HepG2 (cell line): ENCODE measurements around the gene STK32C. TPM values are rescaled to one million over a fixed set of nuclear protein-coding genes. Genes with fewer than 3 reads are reported as not detected.

Experiments
- ATAC-seq: fragments of 200-7000 bp; cut with Tn5 transposase; 3 replicates; pipeline ENCODE4 v1.9.1; 2020; ENCODE audit warnings: mild to moderate bottlenecking, moderate library complexity
- BruUV-seq: library from RNA; stranded (reverse); fragments of 400-500 nt; replicated peaks from 2 replicates; lab custom pipeline; 2021; lab: Mats Ljungman, UMichigan
- CTCF ChIA-PET: fragments of 300-600 bp; formaldehyde crosslinking; extraction: SDS; loops from one replicate; lab custom pipeline; 2021; ENCODE audit warnings: low total read pairs, inconsistent platforms, low intra/inter-chr PET ratio; lab: Yijun Ruan, JAX
- POLR2A ChIA-PET: fragments of 350-600 bp; sonication (Branson Sonifier 250); formaldehyde crosslinking; loops from one replicate; lab custom pipeline; 2020; ENCODE audit warnings: antibody characterized with exemption, inconsistent platforms; lab: Yijun Ruan, JAX
- DNase-seq: peaks from one replicate; pipeline ENCODE4 v3.0.0-alpha.2; 2015; ENCODE audit warnings: low spot score
- FAIRE-seq: peaks from 3 replicates; lab custom pipeline; 2011; peaks lifted over from hg19 to GRCh38; lab: Jason Lieb, UNC
- H2AFZ ChIP-seq: one replicate; pipeline ENCODE4 v1.6.1; 2011; ENCODE audit warnings: low read length, inconsistent platforms
- H3K27ac ChIP-seq: fragments of 300-600 bp; 3 replicates; pipeline ENCODE4 v1.8.0; 2011; ENCODE audit warnings: mixed run types, mild to moderate bottlenecking, mixed read lengths, low read length, inconsistent platforms; ENCODE audit not compliant: insufficient read depth; ENCODE audit errors: extremely low read length
- H3K27me3 ChIP-seq, 2 experiments: fragments of 200-600 bp in 1 of 2; 2 replicates in 1 of 2; 3 replicates in 1 of 2; pipeline versions ENCODE4 v1.6.0 to v1.8.0; 2011; ENCODE audit warnings: low read length in 2 of 2, mild to moderate bottlenecking in 2 of 2, moderate library complexity in 2 of 2, inconsistent platforms in 1 of 2; ENCODE audit not compliant: insufficient read depth in 2 of 2, control insufficient read depth in 1 of 2
- H3K36me3 ChIP-seq, 2 experiments: fragments of 200-600 bp in 1 of 2; replicated peaks in 1 of 2; 2 replicates in 1 of 2; 3 replicates in 1 of 2; pipeline versions ENCODE4 v1.5.1 to v1.8.0; 2011; ENCODE audit warnings: low read length in 2 of 2, inconsistent platforms in 1 of 2; ENCODE audit not compliant: insufficient read depth in 2 of 2, control insufficient read depth in 1 of 2
- H3K4me1 ChIP-seq: 2 replicates; pipeline ENCODE4 v1.5.1; 2012; ENCODE audit warnings: low read length, inconsistent platforms; ENCODE audit not compliant: insufficient read depth
- H3K4me2 ChIP-seq: 2 replicates; pipeline ENCODE4 v1.6.0; 2011; ENCODE audit warnings: low read depth, low read length, inconsistent platforms
- H3K4me3 ChIP-seq, 3 experiments: fragments of 200-600 bp in 1 of 3; sonication (generic), shearing (Covaris generic) in 1 of 3; replicated peaks in 1 of 3; 2 replicates each; pipeline ENCODE4 v1.5.1; 2011 to 2016; ENCODE audit warnings: low read length in 3 of 3, inconsistent platforms in 2 of 3, low read depth in 2 of 3, mild to moderate bottlenecking in 2 of 3, control low read depth in 1 of 3, mixed read lengths in 1 of 3; ENCODE audit not compliant: insufficient read depth in 1 of 3
- H3K79me2 ChIP-seq: one replicate; pipeline ENCODE4 v1.6.1; 2011; ENCODE audit warnings: low read length, inconsistent platforms; ENCODE audit not compliant: insufficient read depth
- H3K9ac ChIP-seq: 2 replicates; pipeline ENCODE4 v1.6.0; 2011; ENCODE audit warnings: mild to moderate bottlenecking, low read depth, low read length, inconsistent platforms; ENCODE audit not compliant: insufficient read depth
- H3K9me3 ChIP-seq: 2 replicates; pipeline ENCODE4 v1.5.1; 2012; ENCODE audit warnings: mild to moderate bottlenecking, low read length
- H4K20me1 ChIP-seq: 2 replicates; pipeline ENCODE4 v1.6.0; 2011; ENCODE audit warnings: inconsistent platforms, mild to moderate bottlenecking, low read length, moderate library complexity; ENCODE audit not compliant: insufficient read depth
- ADNP ChIP-seq: sonication (generic); formaldehyde crosslinking; IDR thresholded peaks from 2 replicates; pipeline ENCODE4 v1.4.0; 2020; ENCODE audit warnings: missing genetic modification reagents
- ARNT2 ChIP-seq: sonication (generic); formaldehyde crosslinking; IDR thresholded peaks from 2 replicates; pipeline ENCODE4 v1.8.0; 2022; ENCODE audit warnings: mild to moderate bottlenecking, low read depth, missing genetic modification reagents, moderate library complexity
- EEA1 ChIP-seq: sonication (generic); formaldehyde crosslinking; IDR thresholded peaks from 2 replicates; pipeline ENCODE4 v1.5.1; 2020; ENCODE audit warnings: mild to moderate bottlenecking, missing genetic modification reagents, borderline replicate concordance
- GZF1 ChIP-seq: sonication (generic); formaldehyde crosslinking; IDR thresholded peaks from 2 replicates; pipeline ENCODE4 v1.5.1; 2020; ENCODE audit warnings: mild to moderate bottlenecking, missing genetic modification reagents
- HNRNPLL ChIP-seq: fragments of 200-400 bp; formaldehyde crosslinking; IDR thresholded peaks from 2 replicates; pipeline ENCODE4 v1.6.1; 2017; ENCODE audit warnings: mild to moderate bottlenecking, low read depth, low read length; ENCODE audit not compliant: poor library complexity, severe bottlenecking
- IKZF1 ChIP-seq: fragments of 450-650 bp; IDR thresholded peaks from 2 replicates; pipeline ENCODE4 v1.7.1; 2016
- KMT2B ChIP-seq: IDR thresholded peaks from 2 replicates; pipeline ENCODE4 v1.6.1; 2016; ENCODE audit warnings: missing genetic modification reagents, missing compliant biosample characterization
- SRSF1 ChIP-seq: fragments of 200-400 bp; formaldehyde crosslinking; optimal IDR thresholded peaks from 2 replicates; pipeline ENCODE3; 2017; ENCODE audit warnings: mild to moderate bottlenecking, low read depth, low read length, moderate library complexity
- TBX3 ChIP-seq: fragments of 450-650 bp; IDR thresholded peaks from 2 replicates; pipeline ENCODE4 v1.6.1; 2017; ENCODE audit warnings: antibody characterized with exemption, mild to moderate bottlenecking, inconsistent platforms, borderline replicate concordance
- ZNF543 ChIP-seq: sonication (generic); formaldehyde crosslinking; IDR thresholded peaks from 2 replicates; pipeline ENCODE4 v1.4.0; 2020; ENCODE audit warnings: mild to moderate bottlenecking, missing genetic modification reagents
- ZZZ3 ChIP-seq: sonication (generic); formaldehyde crosslinking; IDR thresholded peaks from 2 replicates; pipeline ENCODE4 v1.4.0; 2020; ENCODE audit warnings: missing genetic modification reagents, mild to moderate bottlenecking, borderline replicate concordance
- WGBS: methylation state at CpG from one replicate; pipeline ENCODE4 v1.1.6; 2017; ENCODE audit warnings: low lambda C conversion rate; 5-methylcytosine and 5-hydroxymethylcytosine counted together
- in situ Hi-C: cut with HindIII; loops from 2 replicates; pipeline ENCODE4 v1.10.0; 2017; ENCODE audit warnings: low pct_unique_long_range_greater_than_20kb; ENCODE audit not compliant: extremely low pct_ligation_motif_present
- intact Hi-C: fragments of 100-400 bp; cut with micrococcal nuclease; formaldehyde crosslinking; loops from one replicate; pipeline ENCODE4 v1.10.0; 2022; ENCODE audit not compliant: unreplicated experiment
- polyA plus RNA-seq, 8 experiments: library from polyadenylated mRNA; depleted of rRNA in 3 of 8; stranded (reverse) in 7 of 8; unstranded in 1 of 8; fragments of >200 nt; fragmentation: Illumina TruSeq in 4 of 8; extraction: Trizol in 4 of 8; gene quantifications; 2 replicates each; pipeline versions ENCODE4 v1.2.1 to v1.2.3, GENCODE V29; 2011 to 2016; ENCODE audit warnings: low read depth in 4 of 8, missing spikeins in 1 of 8, mixed read lengths in 1 of 8; ENCODE audit not compliant: insufficient read depth in 1 of 8
- total RNA-seq, 5 experiments: library from RNA; depleted of rRNA; stranded (reverse); fragments of >200 nt; fragmentation: Illumina TruSeq; extraction: Trizol; gene quantifications; 2 replicates each; pipeline ENCODE4 v1.2.3, GENCODE V29; 2016; ENCODE audit warnings: low read depth in 1 of 5
- TF ChIP-seq, protein P1 (sequence below): sonication (generic); formaldehyde crosslinking; IDR thresholded peaks from 2 replicates; pipeline ENCODE4 v1.4.0; 2020; ENCODE audit warnings: missing genetic modification reagents
- TF ChIP-seq, protein P2 (sequence below): sonication (generic); formaldehyde crosslinking; IDR thresholded peaks from 2 replicates; pipeline ENCODE4 v1.9.0; 2021; ENCODE audit warnings: missing genetic modification reagents, borderline replicate concordance
- TF ChIP-seq, protein P3 (sequence below): sonication (generic); formaldehyde crosslinking; IDR thresholded peaks from 2 replicates; pipeline ENCODE4 v1.5.0; 2020; ENCODE audit warnings: missing genetic modification reagents, mild to moderate bottlenecking, borderline replicate concordance
- TF ChIP-seq, protein P4 (sequence below): sonication (generic); formaldehyde crosslinking; IDR thresholded peaks from 2 replicates; pipeline ENCODE4 v1.4.0; 2020; ENCODE audit warnings: missing genetic modification reagents
- TF ChIP-seq, protein P5 (sequence below): sonication (generic); formaldehyde crosslinking; IDR thresholded peaks from 2 replicates; pipeline ENCODE4 v1.8.0; 2022; ENCODE audit warnings: low read depth, missing genetic modification reagents

The STK32C gene
- total and polyA plus RNA-seq, 2 of the 13 experiments (the other 11 are each of a cell fraction or from before 2014, with no cell fraction given), result 10.9 to 19.4 TPM

DNA sequence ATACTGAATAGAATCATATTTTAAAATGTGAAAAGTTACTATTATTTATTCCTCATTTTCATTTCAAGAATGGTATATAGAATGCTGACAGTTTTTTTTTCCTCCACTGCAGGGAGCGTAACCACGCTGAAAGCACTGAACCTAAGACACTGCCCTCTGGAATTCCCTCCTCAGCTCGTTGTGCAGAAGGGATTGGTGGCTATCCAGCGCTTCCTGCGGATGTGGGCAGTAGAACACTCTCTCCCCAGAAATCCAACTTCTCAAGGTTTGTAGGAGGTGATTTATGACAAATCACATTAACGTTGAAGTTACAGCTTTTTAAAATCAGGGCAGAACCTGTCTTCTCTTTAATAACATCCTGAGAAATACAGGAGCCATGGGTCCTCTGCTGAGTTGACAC is 36.6 kb upstream of the STK32C start (continued):
- TF ChIP-seq, protein P1, sequence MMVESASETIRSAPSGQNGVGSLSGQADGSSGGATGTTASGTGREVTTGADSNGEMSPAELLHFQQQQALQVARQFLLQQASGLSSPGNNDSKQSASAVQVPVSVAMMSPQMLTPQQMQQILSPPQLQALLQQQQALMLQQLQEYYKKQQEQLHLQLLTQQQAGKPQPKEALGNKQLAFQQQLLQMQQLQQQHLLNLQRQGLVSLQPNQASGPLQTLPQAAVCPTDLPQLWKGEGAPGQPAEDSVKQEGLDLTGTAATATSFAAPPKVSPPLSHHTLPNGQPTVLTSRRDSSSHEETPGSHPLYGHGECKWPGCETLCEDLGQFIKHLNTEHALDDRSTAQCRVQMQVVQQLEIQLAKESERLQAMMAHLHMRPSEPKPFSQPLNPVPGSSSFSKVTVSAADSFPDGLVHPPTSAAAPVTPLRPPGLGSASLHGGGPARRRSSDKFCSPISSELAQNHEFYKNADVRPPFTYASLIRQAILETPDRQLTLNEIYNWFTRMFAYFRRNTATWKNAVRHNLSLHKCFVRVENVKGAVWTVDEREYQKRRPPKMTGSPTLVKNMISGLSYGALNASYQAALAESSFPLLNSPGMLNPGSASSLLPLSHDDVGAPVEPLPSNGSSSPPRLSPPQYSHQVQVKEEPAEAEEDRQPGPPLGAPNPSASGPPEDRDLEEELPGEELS (CRISPR knock-in tag), result no peak
- TF ChIP-seq, protein P2, sequence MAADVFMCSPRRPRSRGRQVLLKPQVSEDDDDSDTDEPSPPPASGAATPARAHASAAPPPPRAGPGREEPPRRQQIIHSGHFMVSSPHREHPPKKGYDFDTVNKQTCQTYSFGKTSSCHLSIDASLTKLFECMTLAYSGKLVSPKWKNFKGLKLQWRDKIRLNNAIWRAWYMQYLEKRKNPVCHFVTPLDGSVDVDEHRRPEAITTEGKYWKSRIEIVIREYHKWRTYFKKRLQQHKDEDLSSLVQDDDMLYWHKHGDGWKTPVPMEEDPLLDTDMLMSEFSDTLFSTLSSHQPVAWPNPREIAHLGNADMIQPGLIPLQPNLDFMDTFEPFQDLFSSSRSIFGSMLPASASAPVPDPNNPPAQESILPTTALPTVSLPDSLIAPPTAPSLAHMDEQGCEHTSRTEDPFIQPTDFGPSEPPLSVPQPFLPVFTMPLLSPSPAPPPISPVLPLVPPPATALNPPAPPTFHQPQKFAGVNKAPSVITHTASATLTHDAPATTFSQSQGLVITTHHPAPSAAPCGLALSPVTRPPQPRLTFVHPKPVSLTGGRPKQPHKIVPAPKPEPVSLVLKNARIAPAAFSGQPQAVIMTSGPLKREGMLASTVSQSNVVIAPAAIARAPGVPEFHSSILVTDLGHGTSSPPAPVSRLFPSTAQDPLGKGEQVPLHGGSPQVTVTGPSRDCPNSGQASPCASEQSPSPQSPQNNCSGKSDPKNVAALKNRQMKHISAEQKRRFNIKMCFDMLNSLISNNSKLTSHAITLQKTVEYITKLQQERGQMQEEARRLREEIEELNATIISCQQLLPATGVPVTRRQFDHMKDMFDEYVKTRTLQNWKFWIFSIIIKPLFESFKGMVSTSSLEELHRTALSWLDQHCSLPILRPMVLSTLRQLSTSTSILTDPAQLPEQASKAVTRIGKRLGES (CRISPR knock-in tag), result no peak
- TF ChIP-seq SRSF1 (no peak), IKZF1 (no peak)

DNA sequence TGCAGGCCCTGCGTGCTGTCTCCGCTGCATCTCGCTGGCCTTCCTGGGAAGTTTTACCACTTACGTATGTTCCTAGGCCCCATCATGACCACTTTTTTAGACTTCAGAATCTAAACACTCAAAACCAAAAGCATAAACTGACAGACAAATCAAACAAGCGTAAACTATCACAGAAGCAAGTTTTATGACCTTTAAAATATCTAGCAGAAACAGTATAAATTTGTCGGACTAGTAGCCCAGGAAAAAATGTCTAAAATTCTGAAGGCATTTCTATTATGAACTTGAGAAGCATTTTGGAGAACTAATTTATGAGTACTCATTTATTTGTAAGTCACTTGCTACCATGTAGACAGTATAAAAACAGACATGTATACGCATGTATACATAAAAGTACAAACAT is 34.8 kb upstream of the STK32C start:
- ChIA-PET CTCF (no interaction called here), POLR2A (no interaction called here)
- no peaks in the 10 kb centered on the region for H3K9me3 ChIP-seq
- in situ Hi-C loops, result no loop called here
- no peaks in the 10 kb centered on the region for H4K20me1 ChIP-seq
- H3K4me3 ChIP-seq, result no peak overlapping the region
- no peak for FAIRE-seq
- H3K4me2 ChIP-seq, result no peak overlapping the region
- no peak overlapping the region for H3K27ac ChIP-seq
- intact Hi-C loops, result no loop called here
- H3K4me1 ChIP-seq, result peaks cover 18% of the 10 kb centered on the region
- DNase-seq, result no peak
- peaks cover 0 to 3% of the 10 kb centered on the region in 2 experiments; a peak in 1 of 5 replicates for H3K36me3 ChIP-seq
- no peak for ATAC-seq
- WGBS, result 98% methylated on average over 7 of the region's 7 CpGs
- H3K79me2 ChIP-seq, result no peaks in the 10 kb centered on the region
- no peak overlapping the region for H2AFZ ChIP-seq
- H3K27me3 ChIP-seq, result no peaks in the 10 kb centered on the region
- no peak overlapping the region for H3K9ac ChIP-seq
- BruUV-seq, result no TSS peak
- TF ChIP-seq HNRNPLL, result no peak
- TF ChIP-seq, protein P3, sequence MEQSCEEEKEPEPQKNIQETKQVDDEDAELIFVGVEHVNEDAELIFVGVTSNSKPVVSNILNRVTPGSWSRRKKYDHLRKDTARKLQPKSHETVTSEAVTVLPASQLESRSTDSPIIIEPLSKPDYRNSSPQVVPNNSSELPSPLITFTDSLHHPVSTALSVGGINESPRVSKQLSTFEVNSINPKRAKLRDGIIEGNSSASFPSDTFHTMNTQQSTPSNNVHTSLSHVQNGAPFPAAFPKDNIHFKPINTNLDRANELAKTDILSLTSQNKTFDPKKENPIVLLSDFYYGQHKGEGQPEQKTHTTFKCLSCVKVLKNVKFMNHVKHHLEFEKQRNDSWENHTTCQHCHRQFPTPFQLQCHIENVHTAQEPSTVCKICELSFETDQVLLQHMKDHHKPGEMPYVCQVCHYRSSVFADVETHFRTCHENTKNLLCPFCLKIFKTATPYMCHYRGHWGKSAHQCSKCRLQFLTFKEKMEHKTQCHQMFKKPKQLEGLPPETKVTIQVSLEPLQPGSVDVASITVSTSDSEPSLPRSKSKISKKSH (CRISPR knock-in tag), result no peak
- no peak for TF ChIP-seq GZF1
- TF ChIP-seq KMT2B (CRISPR knock-in tag), result no peak
- TF ChIP-seq ZNF543 (CRISPR knock-in tag), result no peak
- TF ChIP-seq ZZZ3, result no peak
- no peak for TF ChIP-seq ARNT2 (CRISPR knock-in tag)
- TF ChIP-seq ADNP, result no peak
- TF ChIP-seq TBX3, result no peak
- TF ChIP-seq, protein P4, sequence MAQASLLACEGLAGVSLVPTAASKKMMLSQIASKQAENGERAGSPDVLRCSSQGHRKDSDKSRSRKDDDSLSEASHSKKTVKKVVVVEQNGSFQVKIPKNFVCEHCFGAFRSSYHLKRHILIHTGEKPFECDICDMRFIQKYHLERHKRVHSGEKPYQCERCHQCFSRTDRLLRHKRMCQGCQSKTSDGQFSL (CRISPR knock-in tag), result no peak
- no peak for TF ChIP-seq EEA1
- TF ChIP-seq, protein P5, sequence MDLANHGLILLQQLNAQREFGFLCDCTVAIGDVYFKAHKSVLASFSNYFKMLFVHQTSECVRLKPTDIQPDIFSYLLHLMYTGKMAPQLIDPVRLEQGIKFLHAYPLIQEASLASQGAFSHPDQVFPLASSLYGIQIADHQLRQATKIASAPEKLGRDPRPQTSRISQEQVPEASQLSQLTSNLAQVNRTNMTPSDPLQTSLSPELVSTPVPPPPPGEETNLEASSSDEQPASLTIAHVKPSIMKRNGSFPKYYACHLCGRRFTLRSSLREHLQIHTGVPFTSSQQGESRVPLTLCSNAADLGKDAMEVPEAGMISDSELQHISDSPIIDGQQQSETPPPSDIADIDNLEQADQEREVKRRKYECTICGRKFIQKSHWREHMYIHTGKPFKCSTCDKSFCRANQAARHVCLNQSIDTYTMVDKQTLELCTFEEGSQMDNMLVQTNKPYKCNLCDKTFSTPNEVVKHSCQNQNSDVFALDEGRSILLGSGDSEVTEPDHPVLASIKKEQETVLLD (CRISPR knock-in tag), result no peak
